Activated T-helper 9 cell treated with anti-CD3 and anti-CD28 coated beads, Interleukin-2, amount 50 U/mL, for 16 hours (primary cell): ENCODE measurements around the gene MID1.

Experiments
- DNase-seq: peaks from one replicate; pipeline ENCODE4 v3.0.0-alpha.2; 2020; ENCODE audit warnings: low read depth

The MID1 gene

GRCh38 chrX:10529344-10529743 is 91.0 kb downstream of the MID1 start:
- DNase-seq: no peak

- DNase-seq: no peak
Measured at GRCh38 chrX:10526451-10526850, 93.9 kb downstream of the MID1 start.

GRCh38 chrX:10525381-10526120 is 94.8 kb downstream of the MID1 start:
- no peak for DNase-seq

GRCh38 chrX:10524578-10524977 is 95.8 kb downstream of the MID1 start:
- DNase-seq: no peak

- DNase-seq: no peak
Measured at GRCh38 chrX:10519761-10520160, 100.6 kb downstream of the MID1 start.

GRCh38 chrX:10519278-10519677 is 101.1 kb downstream of the MID1 start:
- no peak for DNase-seq

DNA sequence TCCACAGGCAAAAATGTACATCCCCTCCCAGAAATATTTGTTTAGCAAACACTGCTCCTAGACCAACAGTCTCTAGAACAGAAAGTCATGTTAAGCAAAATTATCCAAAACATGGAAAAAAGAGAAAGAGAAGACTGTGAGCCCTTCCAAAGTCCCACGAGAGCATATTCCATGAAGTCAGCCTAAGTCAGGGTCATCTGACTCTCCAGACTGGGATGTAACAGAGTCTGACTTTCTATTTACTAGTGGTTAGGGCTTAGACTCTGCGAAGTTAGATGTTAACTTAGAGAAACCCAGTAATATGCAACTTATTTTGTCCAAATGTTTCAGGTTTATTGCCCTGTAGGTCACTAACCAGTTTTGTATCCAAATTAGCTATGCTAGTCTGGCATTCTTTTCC is 102.3 kb downstream of the MID1 start:
- no peak for DNase-seq

DNA sequence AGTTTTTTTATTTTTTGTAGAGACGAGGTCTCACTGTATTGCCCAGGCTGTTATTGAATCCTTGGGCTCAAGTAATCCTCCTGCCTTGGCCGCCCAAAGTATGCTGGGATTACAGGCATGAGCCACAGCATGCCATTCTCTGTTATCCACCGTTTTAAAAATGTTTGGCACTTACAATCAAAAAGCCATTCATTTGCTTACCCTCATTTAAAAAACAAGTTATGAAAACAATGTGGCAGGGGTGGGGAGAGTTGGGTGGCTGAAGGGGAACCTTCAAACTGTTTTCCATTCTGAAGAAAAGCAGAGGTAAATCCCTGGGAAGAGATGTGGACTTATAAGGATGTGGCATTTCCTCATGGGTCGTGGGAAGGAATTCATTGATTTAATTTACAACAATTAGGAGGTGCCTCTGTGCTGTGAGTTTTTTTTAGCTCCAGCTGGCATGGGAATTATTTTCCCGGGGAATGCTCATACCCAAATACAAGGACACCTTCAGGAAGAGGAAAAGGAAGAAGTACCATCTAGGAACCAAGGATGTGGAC is 103.5 kb downstream of the MID1 start:
- DNase-seq: no peak

DNA sequence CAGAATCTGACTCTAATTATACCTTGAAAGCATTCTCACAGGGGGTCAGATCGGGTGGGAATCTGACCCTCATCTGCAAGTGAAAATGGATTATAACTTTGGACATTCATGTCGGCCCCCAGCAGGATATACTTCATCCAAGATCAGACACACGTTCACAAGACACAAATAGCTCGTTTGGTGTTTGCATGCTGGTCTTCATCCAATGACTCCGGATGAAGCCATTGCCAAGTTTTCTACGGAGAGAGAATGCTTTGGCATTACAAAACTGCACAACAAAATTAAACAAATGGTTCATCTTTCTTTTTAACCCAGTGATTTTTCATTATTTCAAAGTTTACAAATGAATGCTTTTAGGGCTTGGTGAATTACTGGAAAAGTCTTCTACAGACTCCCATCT is 105.5 kb downstream of the MID1 start:
- DNase-seq: no peak

DNA sequence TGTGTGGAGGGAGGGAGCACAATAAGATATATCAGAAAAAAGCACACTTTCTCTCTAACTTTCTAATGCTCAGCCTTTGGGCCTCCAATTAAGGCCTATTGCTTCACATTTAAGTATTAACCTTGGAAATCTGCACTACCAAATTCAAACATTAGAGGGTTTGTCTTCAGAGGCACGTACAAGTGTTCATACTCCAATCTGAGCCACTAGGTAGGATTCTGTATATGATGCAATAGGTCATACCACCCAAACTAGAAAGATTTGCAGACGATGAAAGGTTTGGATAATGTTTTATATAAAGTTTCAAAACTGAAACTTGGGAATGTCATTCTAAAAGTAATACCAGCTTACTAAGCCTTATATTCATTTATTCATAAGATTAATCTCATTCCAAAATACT is 106.4 kb downstream of the MID1 start:
- DNase-seq: no peak

GRCh38 chrX:10512741-10513140 is 107.6 kb downstream of the MID1 start:
- DNase-seq: no peak

GRCh38 chrX:10512258-10512657 is 108.1 kb downstream of the MID1 start:
- DNase-seq: no peak

- no peak for DNase-seq
Measured at GRCh38 chrX:10509397-10509796, 111.0 kb downstream of the MID1 start.

GRCh38 chrX:10508891-10509290 is 111.5 kb downstream of the MID1 start:
- DNase-seq: no peak

DNA sequence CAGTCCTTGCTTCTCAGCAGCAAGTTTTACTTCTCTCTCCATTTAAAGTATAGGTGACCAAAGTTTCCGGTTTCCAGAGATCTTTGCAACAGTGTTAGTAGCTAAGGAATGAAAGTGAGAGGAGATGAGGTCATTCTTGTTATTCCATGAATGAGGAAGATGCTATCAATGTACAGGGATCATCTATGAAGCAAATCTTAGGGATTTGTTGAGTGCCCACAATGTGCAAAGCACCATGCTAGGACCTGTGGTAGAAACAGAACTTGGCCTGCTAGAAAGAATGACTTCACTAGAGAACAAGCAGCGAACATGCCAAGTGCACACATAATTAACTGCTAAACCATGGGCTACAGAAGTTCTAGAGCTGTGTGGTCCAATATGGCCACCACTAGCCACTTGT is 112.5 kb downstream of the MID1 start:
- DNase-seq: no peak

DNA sequence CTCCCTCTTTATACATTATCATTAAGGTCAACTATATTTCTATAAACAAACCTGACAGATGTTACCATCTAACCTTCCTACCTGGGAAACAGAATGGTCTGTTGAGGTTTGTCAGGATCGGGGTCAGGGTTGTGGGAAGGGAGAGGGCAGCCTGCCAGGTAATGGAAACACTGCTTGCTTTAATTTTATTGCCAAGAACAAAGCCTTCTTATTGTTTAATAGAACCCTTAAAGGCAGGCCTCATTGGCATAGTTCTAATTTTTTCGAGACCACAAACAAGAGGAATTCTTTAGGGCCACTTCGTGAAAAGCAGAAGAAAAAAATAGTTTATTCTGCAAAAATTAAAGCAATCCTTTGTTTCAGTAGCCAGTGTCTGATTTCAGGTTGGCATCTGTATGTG is 113.2 kb downstream of the MID1 start:
- no peak for DNase-seq

GRCh38 chrX:10506781-10507180 is 113.6 kb downstream of the MID1 start:
- no peak for DNase-seq

GRCh38 chrX:10505726-10506125 is 114.7 kb downstream of the MID1 start:
- DNase-seq: no peak

- DNase-seq: no peak
Measured at GRCh38 chrX:10502961-10503360, 117.4 kb downstream of the MID1 start.

GRCh38 chrX:10501611-10502010 is 118.8 kb downstream of the MID1 start:
- DNase-seq: no peak

DNA sequence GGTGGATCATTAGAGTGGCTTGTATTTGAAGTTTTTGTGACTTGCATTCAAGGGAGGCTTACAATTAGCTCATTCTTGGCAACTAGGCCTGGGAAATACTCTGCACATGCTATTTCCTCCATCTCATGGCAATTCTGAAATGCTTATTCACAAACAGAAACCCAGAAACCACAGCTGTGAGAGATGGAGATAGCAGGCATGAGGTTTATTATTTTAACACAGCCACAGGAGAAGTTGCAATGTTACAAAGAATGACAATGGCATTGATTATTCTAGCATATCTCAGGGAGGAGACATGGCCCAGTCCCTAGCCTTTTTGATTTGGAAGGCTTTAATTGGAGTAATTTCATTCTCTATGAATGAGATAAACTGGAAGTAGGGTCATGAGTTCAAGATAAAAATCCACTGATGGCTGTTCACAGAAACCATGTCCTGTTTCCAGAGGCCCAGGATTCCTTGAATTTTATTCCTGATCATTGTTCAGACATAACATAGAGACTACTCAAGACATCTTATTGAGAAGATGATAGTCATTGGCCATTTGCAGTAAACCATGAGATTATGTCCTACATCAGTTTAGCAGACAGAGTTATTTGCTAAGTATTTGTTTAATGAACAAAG is 123.9 kb downstream of the MID1 start:
- DNase-seq: no peak

GRCh38 chrX:10495677-10496076 is 124.7 kb downstream of the MID1 start:
- no peak for DNase-seq

DNA sequence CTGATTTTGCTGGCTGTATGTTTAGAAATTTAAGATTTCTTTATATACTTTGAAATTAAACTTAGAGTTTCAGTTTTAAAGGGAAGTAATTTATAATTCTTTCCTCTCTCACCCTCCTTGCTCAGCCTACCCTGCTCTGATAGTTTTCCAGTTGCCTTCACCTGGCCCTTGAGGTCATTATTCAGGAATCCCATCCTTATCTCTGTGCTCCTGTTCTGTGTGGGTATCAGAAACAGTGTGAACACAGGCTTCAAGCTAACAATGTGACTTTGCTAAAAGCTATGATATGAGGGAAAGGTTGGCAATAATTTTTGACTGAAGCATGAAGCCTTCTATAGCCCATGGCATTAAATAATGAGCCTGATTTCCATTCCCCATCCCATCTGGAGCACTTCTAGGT is 128.1 kb downstream of the MID1 start:
- DNase-seq: no peak

DNA sequence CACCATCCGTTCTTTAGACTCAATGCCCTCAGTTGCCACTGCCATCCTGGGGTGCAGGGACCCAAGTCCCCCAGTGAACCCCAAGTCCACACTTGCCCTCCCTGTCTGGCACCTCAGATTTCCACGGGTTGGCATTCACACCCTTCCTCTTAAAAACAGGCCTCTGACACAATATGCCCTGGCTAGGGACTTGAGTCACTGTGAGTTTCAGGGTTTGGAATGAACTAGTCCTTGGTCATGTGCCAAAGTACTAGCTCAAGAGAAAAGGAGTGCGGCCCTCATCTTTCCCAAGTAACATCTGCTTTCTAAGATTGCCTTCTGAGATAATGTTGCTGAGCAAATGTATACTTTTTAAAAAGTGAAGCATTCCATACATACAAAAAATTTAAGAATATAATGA is 134.0 kb downstream of the MID1 start:
- DNase-seq: no peak
